Measurements from ENCODE around the gene SNTG2.

SNTG2 gene

GRCh38 chr2:954687-955000, 4.0 kb downstream of the SNTG2 start:
- FAIRE-seq = no peak

GRCh38 chr2:955829-956731, 5.4 kb downstream of the SNTG2 start:
- FAIRE-seq = no peak

GRCh38 chr2:959457-959856, 8.8 kb downstream of the SNTG2 start:
- FAIRE-seq = no peak

GRCh38 chr2:960061-960736, 9.6 kb downstream of the SNTG2 start:
- FAIRE-seq = no peak

- no peak for FAIRE-seq
These were observed 11.1 kb downstream of the SNTG2 start for GRCh38 chr2:961786-962185.

- FAIRE-seq = no peak
These were observed 13.2 kb downstream of the SNTG2 start for GRCh38 chr2:963876-964275.

- FAIRE-seq = no peak
These were observed 13.9 kb downstream of the SNTG2 start for GRCh38 chr2:964562-964961.

GRCh38 chr2:965640-966147, 15.0 kb downstream of the SNTG2 start:
- FAIRE-seq = no peak

- FAIRE-seq = no peak
These were observed 22.5 kb downstream of the SNTG2 start for GRCh38 chr2:973129-973528.

GRCh38 chr2:974054-974453, 23.4 kb downstream of the SNTG2 start:
- no peak for FAIRE-seq

- no peak for FAIRE-seq
These were observed 23.9 kb downstream of the SNTG2 start for GRCh38 chr2:974502-974901.

- FAIRE-seq = no peak
These were observed 24.4 kb downstream of the SNTG2 start for GRCh38 chr2:975095-975494.

GRCh38 chr2:979069-979928, 28.6 kb downstream of the SNTG2 start:
- no peak for FAIRE-seq

GRCh38 chr2:980176-980575, 29.5 kb downstream of the SNTG2 start:
- FAIRE-seq = no peak

GRCh38 chr2:981258-981657, 30.6 kb downstream of the SNTG2 start:
- no peak for FAIRE-seq

GRCh38 chr2:981759-982158, 31.1 kb downstream of the SNTG2 start:
- no peak for FAIRE-seq

- FAIRE-seq = no peak
These were observed 34.8 kb downstream of the SNTG2 start for GRCh38 chr2:985317-985898.

- FAIRE-seq = no peak
These were observed 37.1 kb downstream of the SNTG2 start for GRCh38 chr2:987789-988188.

- FAIRE-seq = no peak
These were observed 39.3 kb downstream of the SNTG2 start for GRCh38 chr2:989781-990467.

GRCh38 chr2:990970-991369, 40.3 kb downstream of the SNTG2 start:
- FAIRE-seq = no peak

GRCh38 chr2:1002350-1002749, 51.7 kb downstream of the SNTG2 start:
- FAIRE-seq = peak; percentile 33

- FAIRE-seq = no peak
These were observed 53.7 kb downstream of the SNTG2 start for GRCh38 chr2:1004398-1004797.
